Stimulated activated memory B cell treated with anti-CD40 and anti-IgM and Interleukin-4, amounts not matched to agents 10 μg/mL and 1 μg/mL and 100 μg/mL, for 72 hours (primary cell): ENCODE results near the gene PGGT1B.

Experiments
- ATAC-seq: fragments of 150-1000 bp; cut with Tn5 transposase; 2 replicates; pipeline ENCODE4 v1.10.0; 2021
- H3K27ac Mint-ChIP-seq: one replicate; pipeline ENCODE4 v1.8.0; 2022; ENCODE audit warnings: mild to moderate bottlenecking, mixed read lengths
- H3K27me3 Mint-ChIP-seq: one replicate; pipeline ENCODE4 v1.8.0; 2022; ENCODE audit warnings: mixed read lengths
- H3K36me3 Mint-ChIP-seq: one replicate; pipeline ENCODE4 v1.8.0; 2022; ENCODE audit warnings: mixed read lengths
- H3K4me1 Mint-ChIP-seq: one replicate; pipeline ENCODE4 v1.8.0; 2022; ENCODE audit warnings: mixed read lengths
- H3K4me3 Mint-ChIP-seq: one replicate; pipeline ENCODE4 v1.8.0; 2022; ENCODE audit warnings: mild to moderate bottlenecking, moderate library complexity, mixed read lengths
- H3K9me3 Mint-ChIP-seq: one replicate; pipeline ENCODE4 v1.8.0; 2022; ENCODE audit warnings: mixed read lengths

Gene PGGT1B

DNA sequence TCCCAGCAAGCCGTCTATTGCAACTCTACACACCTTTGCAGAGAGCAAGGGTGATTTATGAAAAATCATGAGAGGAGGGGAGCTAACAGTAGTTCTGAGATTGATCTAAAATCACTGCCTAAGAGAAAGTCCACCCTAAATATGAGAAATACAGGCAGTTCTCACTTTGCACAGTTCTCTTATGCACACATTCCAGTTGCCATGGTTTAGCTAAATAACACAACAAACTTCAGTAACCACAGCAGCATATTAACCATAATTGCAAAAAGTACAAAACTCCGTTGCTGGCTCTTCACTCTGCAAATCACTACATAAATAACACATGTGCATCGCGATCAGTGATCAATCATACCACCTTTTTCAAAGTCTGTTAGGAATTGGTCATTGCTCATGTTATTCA is 31.1 kb downstream of the PGGT1B start:
- Mint-ChIP-seq H3K4me3 (no peak overlapping the region), H3K36me3 (peaks cover 55% of the 10 kb centered on the region), H3K27me3 (no peaks in the 10 kb centered on the region), H3K9me3 (no peaks in the 10 kb centered on the region), H3K4me1 (peaks cover 7% of the 10 kb centered on the region), H3K27ac (no peak overlapping the region)
- no peak for ATAC-seq

DNA sequence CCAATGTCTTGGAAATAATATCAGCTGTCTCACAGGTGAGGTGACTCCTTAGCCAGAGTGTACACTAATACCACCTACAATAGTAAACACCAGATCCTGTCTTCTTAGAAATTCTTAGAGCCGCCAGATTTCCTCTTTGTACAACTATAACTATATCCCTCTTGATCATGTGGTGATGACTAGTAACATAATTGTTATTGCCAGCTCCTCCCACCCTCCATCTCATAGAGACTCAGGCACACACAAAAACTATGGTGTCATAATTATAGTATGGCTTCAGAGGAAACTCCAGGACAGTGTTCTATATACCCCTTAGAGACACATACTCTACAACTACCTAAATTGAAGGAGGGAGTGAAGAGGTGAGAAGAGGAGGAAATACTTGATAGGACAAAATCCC is 33.1 kb downstream of the PGGT1B start:
- Mint-ChIP-seq H3K27me3 (no peaks in the 10 kb centered on the region), H3K9me3 (no peaks in the 10 kb centered on the region), H3K4me3 (no peak overlapping the region), H3K4me1 (peaks cover 10% of the 10 kb centered on the region), H3K27ac (no peak overlapping the region), H3K36me3 (peaks cover 63% of the 10 kb centered on the region)
- ATAC-seq = no peak

- Mint-ChIP-seq H3K4me3 (no peak overlapping the region), H3K27ac (no peak overlapping the region), H3K36me3 (peaks cover 59% of the 10 kb centered on the region), H3K4me1 (peaks cover 12% of the 10 kb centered on the region), H3K9me3 (no peaks in the 10 kb centered on the region), H3K27me3 (no peaks in the 10 kb centered on the region)
- ATAC-seq = no peak
Observed at GRCh38 chr5:115227281-115227680, 35.4 kb downstream of the PGGT1B start.

DNA sequence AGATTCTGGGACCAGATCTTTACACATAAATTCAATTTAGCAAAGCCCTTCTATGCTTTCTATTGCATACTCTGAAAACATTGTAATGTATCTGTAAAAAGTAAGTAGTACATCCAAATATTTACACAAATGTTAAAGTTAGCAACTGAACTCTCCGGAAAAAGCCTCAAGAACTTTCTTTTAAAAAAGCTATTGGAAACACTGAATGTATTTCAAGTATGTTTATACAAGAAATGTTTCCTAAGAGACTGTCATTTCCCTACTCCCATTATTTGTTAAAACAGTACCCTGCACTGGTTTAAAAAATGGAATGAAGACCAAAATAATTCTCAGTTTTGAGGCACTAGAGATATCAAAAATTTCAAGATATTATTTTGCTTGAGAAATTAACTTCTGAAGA is 48.1 kb downstream of the PGGT1B start:
- H3K36me3 Mint-ChIP-seq = peaks cover 28% of the 10 kb centered on the region
- no peak overlapping the region for H3K4me3 Mint-ChIP-seq
- H3K4me1 Mint-ChIP-seq = peaks cover 5% of the 10 kb centered on the region
- no peak overlapping the region for H3K27ac Mint-ChIP-seq
- H3K27me3 Mint-ChIP-seq = no peaks in the 10 kb centered on the region
- no peaks in the 10 kb centered on the region for H3K9me3 Mint-ChIP-seq
- ATAC-seq = no peak

- Mint-ChIP-seq H3K27me3 (no peaks in the 10 kb centered on the region), H3K9me3 (no peaks in the 10 kb centered on the region), H3K36me3 (peaks cover 17% of the 10 kb centered on the region), H3K27ac (peak overlapping the region; percentile 38), H3K4me1 (peaks cover 17% of the 10 kb centered on the region), H3K4me3 (peak overlapping the region; percentile 51)
- peak; percentile 100 for ATAC-seq
Observed at GRCh38 chr5:115209279-115209678, 53.4 kb downstream of the PGGT1B start.

DNA sequence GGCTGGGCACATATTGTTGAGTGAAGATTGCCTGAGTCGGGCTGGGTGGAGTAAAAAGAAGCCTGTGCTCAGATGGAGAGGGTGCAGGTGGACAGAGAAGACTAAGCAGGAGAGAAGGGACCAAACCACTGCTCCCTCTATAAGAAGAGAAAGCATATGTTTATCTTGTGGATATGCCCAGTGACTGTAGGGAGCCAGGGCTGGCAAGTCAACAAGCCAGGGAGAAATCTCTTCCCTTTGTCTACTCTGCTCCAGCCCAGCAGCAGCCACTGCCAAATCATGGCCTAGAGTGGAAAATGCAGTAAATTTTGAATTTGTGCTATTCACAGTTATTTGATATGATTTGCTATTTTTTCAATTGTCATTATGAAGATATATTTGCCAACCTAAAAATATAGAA is 59.7 kb downstream of the PGGT1B start:
- Mint-ChIP-seq H3K27ac (no peak overlapping the region), H3K36me3 (peaks cover 18% of the 10 kb centered on the region), H3K4me3 (no peak overlapping the region), H3K27me3 (no peaks in the 10 kb centered on the region), H3K9me3 (peaks cover 7% of the 10 kb centered on the region), H3K4me1 (no peaks in the 10 kb centered on the region)
- no peak for ATAC-seq

GRCh38 chr5:115196161-115196560 is 66.5 kb downstream of the PGGT1B start:
- no peaks in the 10 kb centered on the region for H3K4me1 Mint-ChIP-seq
- H3K27ac Mint-ChIP-seq = no peak overlapping the region
- no peak for ATAC-seq
- H3K4me3 Mint-ChIP-seq = no peak overlapping the region
- peaks cover 12% of the 10 kb centered on the region for H3K36me3 Mint-ChIP-seq
- H3K27me3 Mint-ChIP-seq = no peaks in the 10 kb centered on the region
- peaks cover 7% of the 10 kb centered on the region for H3K9me3 Mint-ChIP-seq

GRCh38 chr5:115194676-115195075 is 68.0 kb downstream of the PGGT1B start:
- H3K9me3 Mint-ChIP-seq = peaks cover 5% of the 10 kb centered on the region
- no peak overlapping the region for H3K27ac Mint-ChIP-seq
- ATAC-seq = no peak
- H3K36me3 Mint-ChIP-seq = peaks cover 8% of the 10 kb centered on the region
- H3K27me3 Mint-ChIP-seq = no peaks in the 10 kb centered on the region
- H3K4me3 Mint-ChIP-seq = no peak overlapping the region
- no peaks in the 10 kb centered on the region for H3K4me1 Mint-ChIP-seq

GRCh38 chr5:115193295-115193694 is 69.4 kb downstream of the PGGT1B start:
- no peaks in the 10 kb centered on the region for H3K4me1 Mint-ChIP-seq
- no peaks in the 10 kb centered on the region for H3K27me3 Mint-ChIP-seq
- H3K4me3 Mint-ChIP-seq = no peak overlapping the region
- H3K27ac Mint-ChIP-seq = no peak overlapping the region
- H3K36me3 Mint-ChIP-seq = no peaks in the 10 kb centered on the region
- no peaks in the 10 kb centered on the region for H3K9me3 Mint-ChIP-seq
- no peak for ATAC-seq

GRCh38 chr5:115192098-115192497 is 70.6 kb downstream of the PGGT1B start:
- no peaks in the 10 kb centered on the region for H3K9me3 Mint-ChIP-seq
- H3K27ac Mint-ChIP-seq = no peak overlapping the region
- no peak overlapping the region for H3K4me3 Mint-ChIP-seq
- H3K36me3 Mint-ChIP-seq = no peaks in the 10 kb centered on the region
- peaks cover 1% of the 10 kb centered on the region for H3K27me3 Mint-ChIP-seq
- ATAC-seq = no peak
- no peaks in the 10 kb centered on the region for H3K4me1 Mint-ChIP-seq

DNA sequence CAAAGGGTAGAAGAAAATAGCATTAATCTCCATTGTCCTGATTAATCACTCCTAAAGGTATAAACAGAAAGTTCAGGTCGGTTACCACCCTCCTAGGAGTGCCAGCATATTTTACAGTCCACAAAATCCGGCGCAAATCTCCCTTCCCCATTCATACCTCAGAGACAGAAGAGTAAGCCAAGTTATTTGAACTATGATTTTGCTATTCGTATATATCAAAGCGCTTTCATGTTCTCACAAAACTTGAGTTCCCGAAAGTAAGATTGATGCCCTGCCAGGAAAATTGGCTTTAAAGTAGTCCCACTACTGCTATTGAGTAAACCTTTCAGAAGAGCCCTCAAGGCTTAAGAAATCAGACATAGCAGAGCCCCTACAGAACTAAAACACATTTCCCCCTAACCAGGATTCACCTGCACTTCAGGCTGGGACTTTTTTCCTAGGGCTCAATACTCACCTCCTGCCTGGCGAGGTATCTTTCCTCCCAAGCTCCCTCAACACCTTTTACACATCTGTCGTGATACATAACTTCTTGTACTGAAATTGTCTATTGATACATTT is 71.1 kb downstream of the PGGT1B start:
- no peak overlapping the region for H3K27ac Mint-ChIP-seq
- no peak overlapping the region for H3K4me3 Mint-ChIP-seq
- ATAC-seq = no peak
- no peaks in the 10 kb centered on the region for H3K9me3 Mint-ChIP-seq
- H3K36me3 Mint-ChIP-seq = no peaks in the 10 kb centered on the region
- H3K27me3 Mint-ChIP-seq = peaks cover 7% of the 10 kb centered on the region
- no peaks in the 10 kb centered on the region for H3K4me1 Mint-ChIP-seq

DNA sequence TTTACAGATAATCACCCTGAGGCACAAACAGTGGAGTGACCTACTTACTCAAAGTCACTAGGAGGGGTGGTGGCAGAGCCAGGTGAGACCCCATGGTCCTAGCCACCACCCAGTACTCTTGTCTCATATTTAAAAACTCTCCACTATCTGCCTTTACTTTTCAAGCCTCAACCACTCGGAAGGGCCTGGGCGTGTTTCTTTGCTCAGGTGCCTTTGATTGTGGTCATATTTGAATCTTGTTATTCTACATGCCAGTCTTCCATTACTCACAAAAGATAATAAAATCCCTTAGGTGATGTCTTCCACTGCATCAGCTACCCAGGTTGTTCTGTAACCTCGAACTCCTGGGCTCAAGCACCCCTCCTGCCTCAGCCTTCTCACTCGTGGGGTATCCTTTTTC is 72.3 kb downstream of the PGGT1B start:
- Mint-ChIP-seq H3K36me3 (no peaks in the 10 kb centered on the region), H3K4me3 (no peak overlapping the region), H3K27me3 (peaks cover 11% of the 10 kb centered on the region), H3K9me3 (no peaks in the 10 kb centered on the region), H3K27ac (no peak overlapping the region), H3K4me1 (no peaks in the 10 kb centered on the region)
- no peak for ATAC-seq

DNA sequence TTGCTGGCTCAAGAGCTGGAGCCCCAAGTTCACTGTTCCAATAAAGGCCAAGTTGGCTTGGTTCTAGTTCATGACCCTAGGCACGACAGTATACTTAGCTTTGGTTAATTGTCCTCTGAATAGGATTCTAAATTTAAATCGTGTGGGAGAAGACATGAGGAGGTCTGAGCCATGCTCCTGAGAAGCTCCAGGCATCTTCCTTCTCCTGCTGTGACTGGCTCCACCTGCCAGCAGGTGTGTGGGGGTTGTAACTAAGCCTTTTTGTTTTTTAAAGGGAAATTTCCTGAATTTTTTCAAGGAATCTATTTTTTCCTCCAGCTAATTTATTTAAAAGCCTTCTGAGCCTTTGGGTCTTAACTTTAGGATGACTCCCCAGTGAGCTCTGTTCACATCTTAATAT is 72.8 kb downstream of the PGGT1B start:
- H3K27me3 Mint-ChIP-seq = peaks cover 16% of the 10 kb centered on the region
- H3K27ac Mint-ChIP-seq = no peak overlapping the region
- no peaks in the 10 kb centered on the region for H3K36me3 Mint-ChIP-seq
- peaks cover 3% of the 10 kb centered on the region for H3K9me3 Mint-ChIP-seq
- H3K4me3 Mint-ChIP-seq = no peak overlapping the region
- ATAC-seq = no peak
- H3K4me1 Mint-ChIP-seq = no peaks in the 10 kb centered on the region

DNA sequence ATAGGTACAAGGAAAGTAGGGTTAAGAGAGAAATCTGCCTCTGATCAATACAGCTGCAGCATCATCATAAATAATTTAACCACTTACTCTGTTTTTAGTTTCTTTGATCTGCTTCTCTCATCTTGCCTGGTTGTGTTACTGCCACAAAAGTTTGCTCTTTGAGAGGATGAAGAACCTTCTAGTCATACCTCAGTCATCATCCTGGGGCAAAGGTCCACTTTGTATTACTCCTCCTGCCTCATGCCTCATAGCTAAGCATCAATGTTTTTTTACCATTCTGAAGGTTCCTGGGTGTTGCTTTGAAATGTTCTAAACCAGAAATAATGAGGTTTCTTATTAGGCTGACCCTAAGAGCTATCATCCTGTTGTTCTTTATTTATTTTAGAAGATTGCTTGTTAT is 75.9 kb downstream of the PGGT1B start:
- no peak overlapping the region for H3K4me3 Mint-ChIP-seq
- H3K4me1 Mint-ChIP-seq = no peaks in the 10 kb centered on the region
- no peak overlapping the region for H3K27ac Mint-ChIP-seq
- H3K9me3 Mint-ChIP-seq = peaks cover 5% of the 10 kb centered on the region
- no peak for ATAC-seq
- H3K27me3 Mint-ChIP-seq = peaks cover 36% of the 10 kb centered on the region
- H3K36me3 Mint-ChIP-seq = no peaks in the 10 kb centered on the region

DNA sequence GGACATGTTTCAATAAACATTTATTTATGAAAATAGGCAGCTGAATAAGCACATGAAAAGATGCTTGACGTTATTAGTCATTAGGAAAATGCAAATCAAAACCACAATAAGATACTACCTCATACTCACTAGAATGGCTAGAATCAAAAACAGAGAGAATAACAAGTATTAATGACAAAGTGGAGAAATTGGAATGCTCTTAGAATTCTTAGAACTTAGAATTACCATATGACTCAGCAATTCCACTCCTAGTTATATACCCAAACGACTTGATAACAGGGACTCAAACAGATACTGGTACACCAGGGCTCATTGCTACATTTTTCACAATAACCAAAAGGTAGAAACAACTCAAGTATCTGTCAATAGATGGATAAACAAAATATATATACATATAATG is 77.9 kb downstream of the PGGT1B start:
- ATAC-seq = no peak
- Mint-ChIP-seq H3K36me3 (no peaks in the 10 kb centered on the region), H3K9me3 (peaks cover 5% of the 10 kb centered on the region), H3K4me3 (no peak overlapping the region), H3K27ac (no peak overlapping the region), H3K27me3 (peaks cover 56% of the 10 kb centered on the region), H3K4me1 (peaks cover 10% of the 10 kb centered on the region)

DNA sequence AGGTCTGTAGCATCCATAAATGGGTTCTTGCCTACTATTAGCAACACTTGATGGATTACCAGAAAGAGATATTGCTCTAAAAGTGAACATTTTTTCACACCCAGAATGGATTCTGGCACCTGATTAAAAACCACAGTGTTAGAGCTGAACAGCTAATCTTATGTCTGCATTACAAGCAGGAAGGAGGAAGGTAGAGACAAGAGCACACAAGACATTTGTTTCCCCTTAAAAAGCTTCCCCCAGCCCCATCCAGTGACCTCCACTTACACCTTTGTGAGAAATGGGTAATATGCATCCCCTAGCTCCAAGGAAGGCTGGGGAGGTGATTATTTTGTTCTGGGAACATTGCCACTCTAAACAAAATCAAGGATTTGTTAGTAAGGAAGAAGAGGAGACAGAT is 80.9 kb downstream of the PGGT1B start:
- H3K9me3 Mint-ChIP-seq = peaks cover 5% of the 10 kb centered on the region
- H3K4me1 Mint-ChIP-seq = peaks cover 18% of the 10 kb centered on the region
- H3K36me3 Mint-ChIP-seq = no peaks in the 10 kb centered on the region
- H3K27ac Mint-ChIP-seq = no peak overlapping the region
- no peak for ATAC-seq
- peaks cover 81% of the 10 kb centered on the region for H3K27me3 Mint-ChIP-seq
- H3K4me3 Mint-ChIP-seq = no peak overlapping the region
